NCI-H2196 treated with DMSO at 0.1 percent for 48 hours (cell line): ENCODE measurements around the gene PEPD.

Experiments used
- DNase-seq: peaks from one replicate; lab custom pipeline; 2025; ENCODE audit not compliant: unreplicated experiment; lab: John Stamatoyannopoulos, UW

Gene PEPD

GRCh38 chr19:33460221-33460908, 61.2 kb downstream of the PEPD start:
- DNase-seq: no peak

DNA sequence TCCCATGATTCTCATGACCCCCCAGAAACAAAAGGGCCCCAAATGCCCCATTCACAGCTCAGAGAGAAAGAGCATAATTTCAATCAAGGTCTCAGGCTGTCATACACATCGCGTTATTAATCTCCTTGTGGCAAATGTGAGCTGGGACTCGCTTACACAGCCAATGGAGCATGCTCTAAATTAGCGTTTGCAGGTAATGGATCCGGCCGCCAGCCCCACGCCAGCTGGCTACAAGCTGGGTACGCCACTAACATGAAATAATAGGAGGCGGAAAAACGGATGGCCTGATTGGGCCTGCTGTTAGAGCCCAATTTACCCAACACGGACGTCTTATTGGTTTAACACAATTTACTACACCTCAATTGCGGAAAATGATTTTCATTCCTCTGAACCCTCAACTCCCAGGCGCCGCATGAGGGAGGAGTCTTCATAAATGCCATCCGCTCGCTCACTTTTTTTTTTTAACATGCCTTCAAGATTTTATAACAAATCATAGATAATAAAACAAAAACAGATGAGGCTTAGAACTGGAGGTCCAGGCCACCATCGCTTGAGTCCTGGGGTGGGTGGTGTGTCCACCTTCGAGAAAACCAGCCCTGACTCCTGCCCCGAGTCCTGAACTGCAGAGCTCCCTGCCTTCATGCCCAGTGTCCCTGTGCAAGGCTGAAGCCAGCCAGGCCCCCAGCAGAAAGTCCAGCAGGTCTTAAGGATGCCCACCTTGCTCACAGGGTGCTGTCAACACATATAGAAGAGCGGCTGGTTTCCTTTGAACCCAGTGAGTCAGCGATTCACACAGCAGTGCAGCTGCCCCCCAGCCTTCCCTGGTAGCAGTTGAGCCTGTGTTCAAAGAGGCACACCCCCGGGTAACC, 62.1 kb downstream of the PEPD start:
- DNase-seq: no peak

DNA sequence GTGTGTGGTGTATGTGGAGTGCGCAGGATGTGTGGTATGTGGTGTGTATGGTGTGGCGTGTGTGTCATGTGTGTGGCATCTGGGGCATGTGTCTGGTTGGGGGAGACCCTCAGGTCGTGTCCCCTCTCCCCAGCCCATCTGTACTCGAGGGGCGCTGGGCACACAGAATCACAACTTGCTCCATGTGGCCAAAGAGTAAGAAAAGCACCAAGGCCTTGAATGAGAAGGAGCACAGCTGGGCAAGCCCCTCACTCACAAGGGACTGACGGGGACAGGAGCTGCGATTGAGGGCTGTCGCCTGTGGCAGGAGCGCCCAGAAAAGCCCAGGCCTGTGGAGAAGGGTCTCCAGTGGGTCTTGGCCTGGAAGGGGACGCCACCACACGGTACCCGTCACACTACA, 62.8 kb downstream of the PEPD start:
- DNase-seq: no peak

DNA sequence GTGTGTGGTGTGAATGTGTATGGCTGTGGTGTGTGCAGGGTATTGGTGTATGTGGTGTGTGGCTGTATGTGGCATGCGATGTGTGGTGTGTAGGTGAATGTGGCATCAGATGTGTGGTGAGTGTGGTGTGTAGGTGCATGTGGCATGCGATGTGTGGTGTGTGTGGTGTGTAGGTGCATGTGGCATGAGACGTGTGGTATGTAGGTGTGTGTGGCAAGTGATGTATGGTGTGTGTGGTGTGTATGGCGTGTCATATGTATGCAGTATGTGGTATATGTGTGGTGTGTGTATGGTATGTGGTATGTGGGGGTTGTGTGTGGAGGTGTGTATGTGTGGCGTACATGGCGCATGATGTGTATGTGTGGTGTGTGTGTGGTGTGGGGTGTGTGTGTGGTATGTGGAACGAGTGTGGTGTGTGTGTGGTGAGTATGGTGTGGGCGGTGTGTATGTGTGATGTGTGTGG, 63.4 kb downstream of the PEPD start:
- DNase-seq: no peak

- no peak for DNase-seq
These were observed 64.8 kb downstream of the PEPD start for GRCh38 chr19:33456845-33457220.

- no peak for DNase-seq
These were observed 65.3 kb downstream of the PEPD start for GRCh38 chr19:33456076-33456844.

- no peak for DNase-seq
These were observed 68.3 kb downstream of the PEPD start for GRCh38 chr19:33453265-33453664.

- DNase-seq: no peak
These were observed 70.9 kb downstream of the PEPD start for GRCh38 chr19:33450689-33451088.

DNA sequence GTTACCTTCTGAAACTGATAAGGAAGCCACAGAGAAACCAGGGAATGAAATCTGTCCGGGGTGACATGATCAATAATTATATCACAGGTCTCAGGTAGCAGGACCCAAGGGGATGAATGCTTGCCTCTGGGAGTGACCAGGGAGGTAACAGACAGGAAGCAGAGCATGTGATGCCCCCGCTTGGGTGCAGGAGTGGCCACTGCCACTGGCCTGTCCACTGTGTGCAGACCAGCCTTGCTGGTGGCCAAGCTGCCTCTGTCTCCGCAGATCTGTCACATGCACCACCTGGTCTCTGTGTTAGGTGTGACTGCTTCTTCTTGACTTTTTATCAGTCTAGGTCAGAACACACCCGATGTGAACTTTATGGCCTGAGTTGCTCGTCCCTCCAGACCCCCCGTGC, 71.8 kb downstream of the PEPD start:
- DNase-seq: no peak

DNA sequence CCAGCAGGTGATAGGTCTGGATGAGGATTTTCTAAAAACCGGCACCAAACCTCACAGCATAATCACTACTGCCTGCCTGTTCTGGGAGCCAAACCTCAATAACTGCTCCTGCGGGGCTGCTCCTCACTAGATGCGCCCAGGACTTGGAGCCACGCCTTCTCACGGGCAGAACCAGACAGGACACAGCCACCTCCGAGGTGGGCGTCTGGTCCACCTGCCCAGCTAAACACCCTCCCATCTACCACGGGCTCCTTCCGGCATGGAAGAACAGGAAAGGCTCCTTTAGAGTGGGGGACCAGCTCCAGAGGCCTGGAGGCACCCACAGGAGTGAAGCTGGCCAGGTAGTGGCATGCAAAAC, 73.5 kb downstream of the PEPD start:
- DNase-seq: no peak

- DNase-seq: no peak
These were observed 74.0 kb downstream of the PEPD start for GRCh38 chr19:33447336-33448158.

DNA sequence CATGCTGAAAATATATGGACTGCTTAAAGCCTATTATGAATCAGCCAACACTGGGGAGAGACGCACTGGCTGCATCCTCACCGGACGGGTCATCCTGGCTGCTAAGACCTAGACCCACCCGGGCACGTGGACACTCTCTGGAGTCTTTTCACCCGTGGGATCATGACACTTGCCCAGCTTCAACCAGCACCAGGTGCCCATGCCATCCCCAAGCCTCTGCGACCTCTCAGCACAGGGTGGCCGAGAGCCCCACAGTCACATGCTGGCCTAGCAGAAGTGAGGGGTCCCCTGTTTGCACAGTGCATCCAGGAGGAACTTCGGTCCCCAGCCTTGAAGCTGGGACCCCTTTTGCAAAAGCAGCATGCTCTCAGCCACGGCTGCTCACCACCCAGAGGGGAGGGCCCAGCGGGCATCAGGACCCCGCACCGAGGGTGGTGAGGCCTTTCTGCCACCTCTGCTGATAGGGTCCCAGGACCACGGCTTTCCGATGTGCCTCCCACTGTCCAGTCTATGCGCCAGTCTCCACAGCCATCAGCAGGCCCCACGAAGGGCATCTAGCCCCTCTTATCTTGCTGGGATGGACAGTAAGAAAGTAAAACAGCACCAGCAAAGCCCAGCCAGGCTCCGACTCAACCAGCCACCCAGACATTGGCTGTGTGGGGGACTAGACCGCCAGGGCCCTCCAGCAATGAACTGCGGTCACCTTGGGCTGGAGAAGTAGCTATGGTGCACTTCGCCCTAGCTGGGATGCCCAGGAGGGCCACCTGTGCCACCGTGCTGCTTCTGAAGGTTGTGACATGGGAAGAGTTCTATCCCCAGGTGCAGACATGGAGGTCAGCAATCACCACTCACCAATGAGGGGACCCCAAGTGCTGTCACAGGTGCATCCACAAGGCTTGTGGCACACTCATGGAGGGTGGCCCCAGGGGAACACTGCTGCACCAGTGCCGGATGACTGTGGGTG, 75.0 kb downstream of the PEPD start:
- DNase-seq: no peak

DNA sequence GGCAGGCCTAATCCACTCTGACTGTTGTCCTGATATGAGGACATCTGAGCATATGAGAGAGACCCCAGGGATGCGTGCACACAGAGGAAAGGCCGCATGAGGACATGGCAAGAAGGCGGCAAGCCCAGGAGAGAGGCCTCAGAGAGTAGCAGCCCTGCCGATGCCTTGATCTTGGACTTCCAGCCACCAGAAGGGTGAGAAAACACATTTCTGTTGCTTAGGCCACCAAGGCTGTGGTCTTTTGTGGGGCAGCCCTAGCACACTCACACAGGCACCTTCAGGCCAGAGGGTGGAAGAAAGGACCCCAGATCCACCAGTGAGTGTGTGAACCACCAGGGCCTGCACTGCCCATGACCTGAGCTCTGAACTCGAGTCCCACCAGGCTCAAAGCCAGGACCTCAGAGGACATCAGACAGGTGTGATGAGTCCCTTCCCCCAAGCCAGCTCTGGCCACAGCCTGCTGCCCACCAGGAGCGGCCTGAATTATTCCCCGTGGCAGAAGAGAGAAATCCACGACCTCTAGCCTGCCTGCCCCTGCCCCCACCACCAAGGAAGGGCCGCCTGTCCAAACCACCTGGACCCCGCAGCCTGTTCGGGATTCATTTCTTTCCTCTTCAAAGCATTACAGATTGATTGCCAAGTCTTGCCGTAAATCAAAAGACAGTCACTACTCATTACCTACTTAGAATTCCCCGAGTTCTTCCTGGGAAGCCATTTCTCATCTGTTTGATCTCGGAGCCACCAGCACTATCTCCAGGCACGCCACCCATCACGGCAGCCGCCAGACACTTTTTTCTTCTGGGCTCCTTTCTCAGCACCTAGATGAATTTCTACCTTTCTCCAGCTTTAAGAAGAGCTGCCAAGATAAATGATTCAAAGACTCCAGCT, 75.9 kb downstream of the PEPD start:
- DNase-seq: no peak

DNA sequence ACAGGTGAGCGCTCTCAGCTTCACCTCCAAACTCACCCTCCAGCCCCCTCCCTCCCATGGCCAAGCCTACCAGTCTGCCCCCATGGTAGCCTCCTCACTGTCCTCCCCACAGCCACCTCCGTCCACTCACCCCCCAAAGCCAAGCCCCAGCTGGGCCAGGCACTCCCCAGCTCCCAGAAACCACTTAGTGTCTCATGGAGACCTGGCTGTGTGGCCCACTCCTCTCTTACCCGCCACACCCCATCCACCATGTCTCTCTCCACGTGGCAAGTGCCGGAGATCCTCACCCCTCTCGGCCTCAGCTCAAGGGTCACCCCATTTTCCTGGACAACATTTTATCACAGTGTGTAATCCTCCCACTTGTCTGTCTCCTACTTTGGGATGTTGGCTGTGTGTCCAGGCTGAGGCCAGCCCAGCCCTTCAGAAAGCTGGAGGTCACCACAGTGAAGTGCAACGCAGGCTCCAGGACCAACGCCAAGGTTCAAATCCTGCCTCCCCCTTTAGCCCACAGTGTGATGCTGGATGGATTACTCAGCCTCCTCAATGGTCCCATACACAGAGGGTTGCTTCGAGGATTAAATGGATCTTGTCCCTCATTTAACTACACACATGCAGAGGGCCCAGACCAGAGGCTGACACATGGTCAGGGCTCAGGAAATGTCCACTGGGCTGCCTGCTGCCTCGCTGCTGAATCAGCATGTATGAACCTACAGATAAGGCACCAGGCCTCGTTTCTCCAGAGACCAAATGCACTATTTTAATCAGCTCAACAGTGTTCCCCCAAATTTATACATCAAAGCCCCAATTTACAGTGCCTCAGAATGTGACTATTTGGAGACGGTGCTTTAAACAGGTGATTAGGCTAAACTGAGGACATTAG, 76.8 kb downstream of the PEPD start:
- no peak for DNase-seq

- DNase-seq: no peak
These were observed 77.7 kb downstream of the PEPD start for GRCh38 chr19:33443638-33444561.

- no peak for DNase-seq
These were observed 78.9 kb downstream of the PEPD start for GRCh38 chr19:33442706-33443105.

DNA sequence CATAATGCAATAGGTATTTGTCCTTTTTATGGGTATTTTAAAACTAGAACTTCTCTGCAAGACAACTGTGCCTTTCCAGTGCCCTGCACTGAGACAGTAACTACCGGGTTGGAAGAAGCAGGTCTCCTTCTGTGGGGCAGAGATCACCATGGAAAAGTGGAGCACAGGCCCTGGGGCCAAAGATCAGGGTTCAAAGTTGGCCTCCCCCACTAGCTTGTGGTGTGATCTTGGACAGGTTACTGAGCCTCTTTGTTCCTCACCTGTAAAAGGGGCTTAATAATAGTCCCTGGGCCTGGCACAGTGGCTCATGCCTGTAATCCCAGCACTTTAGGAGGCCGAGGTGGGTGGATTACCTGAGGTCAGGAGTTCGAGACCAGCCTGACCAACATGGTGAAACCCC, 79.8 kb downstream of the PEPD start:
- no peak for DNase-seq
